Activated naive CD4-positive, alpha-beta T cell treated with anti-CD3 and anti-CD28 coated beads for 36 hours (primary cell): ENCODE results near the gene TEAD1. TPM values are rescaled to one million over a fixed set of nuclear protein-coding genes. Genes with fewer than 3 reads are reported as not detected.

Experiments
- CTCF ChIA-PET: fragments of 350-600 bp; sonication (Branson Sonifier 250); formaldehyde crosslinking; loops from one replicate; lab custom pipeline; 2021; ENCODE audit warnings: antibody characterized with exemption; lab: Charles Lee
- DNase-seq: peaks from one replicate; pipeline ENCODE4 v3.0.0-alpha.2; 2020
- H3K27ac Mint-ChIP-seq: one replicate; pipeline ENCODE4 v1.8.0; 2021; ENCODE audit warnings: mild to moderate bottlenecking, mixed read lengths
- H3K27me3 Mint-ChIP-seq: one replicate; pipeline ENCODE4 v1.8.0; 2021; ENCODE audit warnings: low read depth, mixed read lengths
- H3K36me3 Mint-ChIP-seq: one replicate; pipeline ENCODE4 v1.8.0; 2021; ENCODE audit warnings: low read depth, mixed read lengths
- H3K4me1 Mint-ChIP-seq: one replicate; pipeline ENCODE4 v1.8.0; 2021; ENCODE audit warnings: low read depth, mixed read lengths
- H3K4me3 Mint-ChIP-seq: one replicate; pipeline ENCODE4 v1.8.0; 2021; ENCODE audit warnings: mild to moderate bottlenecking, moderate library complexity, mixed read lengths
- H3K9me3 Mint-ChIP-seq: one replicate; pipeline ENCODE4 v1.8.0; 2021; ENCODE audit warnings: mixed read lengths
- intact Hi-C: fragments of 100-400 bp; cut with micrococcal nuclease; formaldehyde crosslinking; loops from one replicate; pipeline ENCODE4 v1.15.1; 2023
- total RNA-seq, 2 experiments: library from RNA; stranded (reverse); gene quantifications; one replicate each; pipeline ENCODE4 v1.2.3, GENCODE V29; 2021

Gene TEAD1
- total RNA-seq, 2 experiments from 2014 or later, result 0.93 to 1.2 TPM

GRCh38 chr11:12784445-12784844 is 110.2 kb downstream of the TEAD1 start:
- Mint-ChIP-seq H3K4me3 (no peak overlapping the region), H3K27ac (no peak overlapping the region), H3K4me1 (no peaks in the 10 kb centered on the region), H3K27me3 (peaks cover 14% of the 10 kb centered on the region), H3K36me3 (no peaks in the 10 kb centered on the region), H3K9me3 (no peaks in the 10 kb centered on the region)
- DNase-seq, result no peak
- intact Hi-C loops, result no loop called here
- CTCF ChIA-PET, result no interaction called here

- Mint-ChIP-seq H3K4me1 (no peaks in the 10 kb centered on the region), H3K36me3 (no peaks in the 10 kb centered on the region), H3K4me3 (no peak overlapping the region), H3K9me3 (no peaks in the 10 kb centered on the region), H3K27ac (no peak overlapping the region), H3K27me3 (peaks cover 10% of the 10 kb centered on the region)
- no peak for DNase-seq
- intact Hi-C loops, result no loop called here
- CTCF ChIA-PET, result no interaction called here
These were observed 110.8 kb downstream of the TEAD1 start for GRCh38 chr11:12784987-12785386.

- DNase-seq, result no peak
- H3K9me3 Mint-ChIP-seq, result no peaks in the 10 kb centered on the region
- no peak overlapping the region for H3K27ac Mint-ChIP-seq
- no peak overlapping the region for H3K4me3 Mint-ChIP-seq
- CTCF ChIA-PET, result no interaction called here
- H3K27me3 Mint-ChIP-seq, result peaks cover 10% of the 10 kb centered on the region
- intact Hi-C loops, result no loop called here
- no peaks in the 10 kb centered on the region for H3K36me3 Mint-ChIP-seq
- no peaks in the 10 kb centered on the region for H3K4me1 Mint-ChIP-seq
These were observed 111.7 kb downstream of the TEAD1 start for GRCh38 chr11:12785901-12786300.

DNA sequence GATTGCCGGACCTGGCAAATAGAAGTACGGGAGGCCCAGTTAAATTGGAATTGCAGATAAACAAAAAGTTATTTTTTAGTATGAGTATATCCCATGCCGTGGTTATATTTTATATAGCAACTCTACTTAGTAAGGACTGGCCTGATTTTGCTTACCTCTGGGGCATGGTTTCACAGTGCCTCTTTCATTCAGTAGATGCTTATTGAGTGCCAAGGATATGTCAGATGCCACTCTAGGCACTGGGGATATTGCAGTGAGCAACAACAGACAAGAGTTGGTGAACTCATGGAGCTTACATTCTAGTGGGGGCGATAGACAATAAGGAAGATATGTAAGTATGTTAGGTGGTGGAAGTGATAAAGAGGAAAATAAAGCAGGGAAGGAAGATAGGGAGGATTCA is 112.2 kb downstream of the TEAD1 start:
- Mint-ChIP-seq H3K36me3 (no peaks in the 10 kb centered on the region), H3K27me3 (peaks cover 10% of the 10 kb centered on the region), H3K9me3 (no peaks in the 10 kb centered on the region), H3K4me3 (no peak overlapping the region), H3K27ac (no peak overlapping the region), H3K4me1 (no peaks in the 10 kb centered on the region)
- CTCF ChIA-PET, result no interaction called here
- DNase-seq, result no peak
- intact Hi-C loops, result no loop called here

- H3K36me3 Mint-ChIP-seq, result no peaks in the 10 kb centered on the region
- H3K4me1 Mint-ChIP-seq, result no peaks in the 10 kb centered on the region
- H3K27ac Mint-ChIP-seq, result no peak overlapping the region
- no peak overlapping the region for H3K4me3 Mint-ChIP-seq
- intact Hi-C loops, result no loop called here
- CTCF ChIA-PET, result no interaction called here
- no peak for DNase-seq
- no peaks in the 10 kb centered on the region for H3K9me3 Mint-ChIP-seq
- peaks cover 10% of the 10 kb centered on the region for H3K27me3 Mint-ChIP-seq
These were observed 112.7 kb downstream of the TEAD1 start for GRCh38 chr11:12786891-12787290.

- intact Hi-C loops, result no loop called here
- Mint-ChIP-seq H3K9me3 (no peaks in the 10 kb centered on the region), H3K27me3 (peaks cover 10% of the 10 kb centered on the region), H3K4me3 (no peak overlapping the region), H3K27ac (no peak overlapping the region), H3K36me3 (no peaks in the 10 kb centered on the region), H3K4me1 (no peaks in the 10 kb centered on the region)
- CTCF ChIA-PET, result interaction anchor here (0.7 kb wide), 2 partner anchors 18 to 715 kb away, joined by 4 to 5 read pairs; no protein-coding TSS in a partner anchor
- DNase-seq, result no peak
These were observed 113.6 kb downstream of the TEAD1 start for GRCh38 chr11:12787847-12788246.

DNA sequence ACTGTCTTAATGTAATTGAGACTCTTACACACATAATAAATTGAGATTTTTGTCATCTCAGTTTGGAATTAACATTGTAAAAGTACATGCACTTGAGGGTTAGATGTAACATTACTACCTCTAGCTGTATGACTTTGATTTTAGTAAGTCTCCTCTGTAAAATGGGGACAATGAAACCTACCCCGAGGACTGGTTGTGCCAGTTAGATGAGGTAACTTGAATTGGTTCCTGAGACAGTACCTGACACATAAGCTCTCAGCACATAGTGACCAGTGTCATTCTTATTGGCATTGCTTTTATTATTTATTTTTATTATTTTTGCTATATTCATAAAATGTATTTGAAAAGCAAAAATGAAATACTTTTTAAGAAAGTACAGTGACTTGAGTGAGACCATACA is 114.8 kb downstream of the TEAD1 start:
- Mint-ChIP-seq H3K36me3 (no peaks in the 10 kb centered on the region), H3K27me3 (peaks cover 9% of the 10 kb centered on the region), H3K9me3 (no peaks in the 10 kb centered on the region), H3K4me1 (no peaks in the 10 kb centered on the region), H3K4me3 (no peak overlapping the region), H3K27ac (no peak overlapping the region)
- intact Hi-C loops, result no loop called here
- no peak for DNase-seq
- CTCF ChIA-PET, result no interaction called here

DNA sequence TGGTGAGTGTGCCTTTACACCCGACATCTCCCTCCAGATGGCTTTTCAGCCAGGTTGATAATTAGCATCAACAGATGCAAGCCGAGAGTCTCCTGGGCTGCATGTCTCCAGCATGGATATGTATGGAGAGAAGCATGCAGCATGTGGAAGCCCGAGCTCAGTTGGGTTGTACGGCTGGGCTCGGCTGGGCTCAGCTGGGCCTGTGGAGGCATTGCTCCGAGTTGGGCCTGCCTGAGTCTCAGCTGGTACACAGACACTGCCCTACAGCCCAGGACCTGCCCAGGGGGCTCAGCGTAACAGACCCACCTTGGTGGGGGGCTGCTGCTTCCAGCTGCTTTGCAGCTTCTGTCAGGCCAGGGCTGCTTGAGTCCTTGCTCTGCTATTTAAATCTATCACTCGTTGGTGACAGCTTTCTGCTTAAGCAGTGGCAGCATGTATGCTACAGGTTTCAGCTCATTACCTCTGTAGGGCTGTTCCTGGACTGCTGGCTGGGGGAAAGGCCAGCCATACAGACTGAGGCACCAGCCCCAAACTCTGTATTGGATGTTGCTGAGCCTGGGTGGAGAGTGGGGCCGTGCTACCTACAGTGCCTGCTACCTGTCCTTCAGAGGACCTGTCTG is 115.5 kb downstream of the TEAD1 start:
- no peak overlapping the region for H3K27ac Mint-ChIP-seq
- peaks cover 5% of the 10 kb centered on the region for H3K27me3 Mint-ChIP-seq
- no peak for DNase-seq
- no peaks in the 10 kb centered on the region for H3K36me3 Mint-ChIP-seq
- intact Hi-C loops, result no loop called here
- no peak overlapping the region for H3K4me3 Mint-ChIP-seq
- no peaks in the 10 kb centered on the region for H3K4me1 Mint-ChIP-seq
- no peaks in the 10 kb centered on the region for H3K9me3 Mint-ChIP-seq
- CTCF ChIA-PET, result no interaction called here

DNA sequence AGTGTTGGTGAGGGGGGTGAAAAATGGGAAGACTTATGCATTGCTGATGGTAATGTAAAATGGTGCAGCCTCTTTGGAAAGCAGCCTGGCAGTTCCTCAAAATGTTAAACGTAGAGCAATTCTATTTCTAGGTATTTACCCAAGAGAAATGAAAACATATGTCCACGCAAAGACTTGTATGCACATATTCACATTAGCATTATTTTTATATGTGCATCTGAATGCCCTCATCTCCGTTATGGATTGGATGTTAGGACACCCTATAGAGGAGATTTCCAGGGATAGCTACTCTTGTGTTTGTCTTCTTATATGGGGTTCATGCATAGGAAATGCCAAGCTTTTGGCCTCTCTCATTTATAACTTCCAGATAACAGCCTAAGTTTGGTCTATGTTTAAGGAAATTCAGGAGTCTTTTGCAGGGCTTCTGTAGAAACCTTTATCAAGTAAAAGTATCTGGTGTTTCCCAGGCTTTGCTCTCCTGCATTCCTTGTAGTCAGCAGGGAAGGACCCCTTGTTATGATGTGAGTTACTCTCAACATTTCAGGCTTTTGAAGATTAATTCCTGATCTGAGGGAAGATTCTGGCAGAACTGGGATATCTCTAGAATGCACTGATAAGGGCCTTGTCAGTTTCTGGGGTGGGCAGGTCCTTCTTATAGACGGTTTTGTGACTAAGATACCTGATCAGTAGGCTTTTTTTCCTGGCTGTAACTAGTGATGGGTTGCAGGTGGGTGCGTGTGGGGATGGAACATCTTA is 116.8 kb downstream of the TEAD1 start:
- H3K4me1 Mint-ChIP-seq, result no peaks in the 10 kb centered on the region
- CTCF ChIA-PET, result no interaction called here

GRCh38 chr11:12792018-12792417 is 117.8 kb downstream of the TEAD1 start:
- Mint-ChIP-seq H3K4me3 (no peak overlapping the region), H3K4me1 (no peaks in the 10 kb centered on the region), H3K27ac (no peak overlapping the region), H3K27me3 (peaks cover 7% of the 10 kb centered on the region), H3K9me3 (no peaks in the 10 kb centered on the region), H3K36me3 (no peaks in the 10 kb centered on the region)
- intact Hi-C loops, result no loop called here
- CTCF ChIA-PET, result interaction anchor here (1.1 kb wide), 1 partner anchor 460 kb away, joined by 3 read pairs; no protein-coding TSS in a partner anchor
- DNase-seq, result no peak

More for the DNA sequence above, 116.8 kb downstream of the TEAD1 start:
- Mint-ChIP-seq H3K27me3 (peaks cover 7% of the 10 kb centered on the region), H3K4me3 (no peak overlapping the region), H3K36me3 (no peaks in the 10 kb centered on the region), H3K9me3 (no peaks in the 10 kb centered on the region), H3K27ac (no peak overlapping the region)
- DNase-seq, result no peak
- intact Hi-C loops, result no loop called here

DNA sequence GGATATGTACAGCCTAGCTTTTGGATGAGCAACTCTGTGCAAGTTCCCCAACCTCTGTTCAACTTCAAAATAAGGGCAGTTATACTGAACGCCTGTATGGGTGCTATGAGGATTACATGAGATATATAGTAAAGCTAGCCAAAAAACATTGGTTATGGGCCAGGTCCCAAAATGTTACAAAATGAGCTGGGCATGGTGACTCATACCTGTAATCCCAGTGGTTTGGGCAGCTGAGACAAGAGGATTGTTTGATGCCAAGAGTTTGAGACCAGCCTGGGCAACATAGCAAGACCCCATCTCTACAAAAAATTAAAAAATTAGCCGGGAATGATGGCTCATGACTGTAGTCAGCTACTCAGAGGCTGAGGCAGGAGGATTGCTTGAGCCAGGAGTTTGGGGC is 118.4 kb downstream of the TEAD1 start:
- Mint-ChIP-seq H3K27ac (no peak overlapping the region), H3K36me3 (no peaks in the 10 kb centered on the region), H3K4me3 (no peak overlapping the region), H3K9me3 (no peaks in the 10 kb centered on the region), H3K27me3 (peaks cover 9% of the 10 kb centered on the region), H3K4me1 (no peaks in the 10 kb centered on the region)
- CTCF ChIA-PET, result interaction anchor here (1.1 kb wide), 1 partner anchor 461 kb away, joined by 3 read pairs; no protein-coding TSS in a partner anchor
- intact Hi-C loops, result no loop called here
- DNase-seq, result no peak

DNA sequence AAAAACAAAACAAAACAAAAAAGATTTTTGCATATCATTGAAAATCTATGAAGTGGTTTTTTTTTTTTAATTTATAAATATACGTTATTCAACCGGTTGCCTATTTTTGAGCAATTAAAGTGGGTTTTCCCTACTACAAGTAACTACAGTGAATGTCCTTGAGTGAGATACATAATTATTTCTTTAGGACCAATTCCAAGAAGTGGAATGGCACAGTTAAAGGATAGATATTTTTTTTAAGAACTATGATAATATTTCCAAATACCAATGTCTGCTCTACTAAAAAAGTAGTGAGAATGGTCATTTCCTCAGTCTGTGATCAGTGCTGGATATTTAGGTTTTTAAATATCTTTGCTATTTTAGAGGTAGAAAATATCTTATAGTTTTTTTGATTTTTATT is 118.8 kb downstream of the TEAD1 start:
- Mint-ChIP-seq H3K27me3 (peaks cover 13% of the 10 kb centered on the region), H3K4me3 (no peak overlapping the region), H3K9me3 (no peaks in the 10 kb centered on the region), H3K36me3 (no peaks in the 10 kb centered on the region), H3K4me1 (no peaks in the 10 kb centered on the region), H3K27ac (no peak overlapping the region)
- intact Hi-C loops, result no loop called here
- no peak for DNase-seq
- CTCF ChIA-PET, result no interaction called here

GRCh38 chr11:12793506-12793905 is 119.3 kb downstream of the TEAD1 start:
- no peak overlapping the region for H3K27ac Mint-ChIP-seq
- CTCF ChIA-PET, result no interaction called here
- DNase-seq, result no peak
- H3K9me3 Mint-ChIP-seq, result no peaks in the 10 kb centered on the region
- intact Hi-C loops, result no loop called here
- H3K4me1 Mint-ChIP-seq, result no peaks in the 10 kb centered on the region
- no peaks in the 10 kb centered on the region for H3K36me3 Mint-ChIP-seq
- peaks cover 17% of the 10 kb centered on the region for H3K27me3 Mint-ChIP-seq
- no peak overlapping the region for H3K4me3 Mint-ChIP-seq
